Activated CD4-positive, CD25-positive, alpha-beta regulatory T cell (primary cell): ENCODE results near the gene NUB1.
A peak's percentile ranks its signal among the peaks of the same experiment; 100 is the strongest.

ENCODE experiments used
- DNase-seq, 4 experiments: peaks; one replicate each; lab custom pipeline; 2025; lab: John Stamatoyannopoulos, UW

The NUB1 gene

DNA sequence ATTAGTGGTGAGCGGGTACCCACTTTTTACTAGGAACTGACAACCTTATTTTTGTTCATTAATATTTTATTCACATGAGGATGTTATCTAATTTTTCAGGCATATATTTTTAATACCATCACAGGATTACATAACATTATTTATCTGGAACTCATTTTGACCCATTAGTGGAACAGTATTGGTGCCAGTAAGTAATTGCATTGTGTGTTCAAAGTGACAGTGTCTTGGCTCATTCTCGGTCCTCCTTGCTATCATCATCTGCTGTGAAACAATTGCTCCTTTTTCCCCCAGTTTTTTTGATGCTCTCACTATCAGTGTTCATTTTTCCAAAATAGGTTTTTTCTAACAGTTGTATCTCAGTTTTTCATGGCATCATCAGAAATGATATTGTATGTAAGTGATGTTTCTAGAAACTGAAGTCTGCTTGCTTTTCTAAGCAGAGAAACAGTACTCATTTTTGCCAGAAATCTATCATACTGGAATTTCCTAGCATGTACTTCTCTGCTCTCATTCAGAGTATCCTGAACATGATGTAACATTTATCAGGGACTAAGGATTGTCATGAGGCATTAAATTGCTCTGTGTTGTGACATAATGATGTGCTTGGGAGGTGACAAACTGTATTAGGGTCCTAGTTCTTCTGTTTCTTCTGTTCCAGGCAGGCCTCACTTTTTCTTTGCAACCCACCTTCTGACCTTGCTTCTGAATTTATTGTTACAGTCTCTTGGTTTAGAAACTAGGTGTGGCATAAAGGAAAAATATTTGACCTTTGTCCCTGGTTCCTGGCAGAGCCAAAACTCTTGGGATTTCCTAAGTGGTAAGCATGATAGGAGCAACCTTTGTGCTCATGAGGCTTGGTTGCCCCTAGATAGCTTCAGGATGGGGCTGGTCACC lies 4.2 kb downstream of the NUB1 start:
- DNase-seq: no peak

DNA sequence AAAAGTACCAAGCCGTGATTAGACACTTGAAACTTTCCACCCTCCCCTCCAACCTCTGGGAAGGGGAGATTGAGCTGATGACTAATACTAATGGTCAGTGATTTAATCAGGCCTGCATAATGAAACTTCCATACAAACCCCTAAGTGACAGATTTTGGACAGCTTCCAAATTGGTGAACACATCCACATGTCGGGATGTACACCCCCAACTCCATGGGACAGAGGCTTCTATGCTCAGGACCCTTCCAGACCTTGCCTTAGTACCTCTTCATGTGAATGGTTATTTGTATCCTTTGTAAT lies 4.8 kb downstream of the NUB1 start:
- DNase-seq: no peak

DNA sequence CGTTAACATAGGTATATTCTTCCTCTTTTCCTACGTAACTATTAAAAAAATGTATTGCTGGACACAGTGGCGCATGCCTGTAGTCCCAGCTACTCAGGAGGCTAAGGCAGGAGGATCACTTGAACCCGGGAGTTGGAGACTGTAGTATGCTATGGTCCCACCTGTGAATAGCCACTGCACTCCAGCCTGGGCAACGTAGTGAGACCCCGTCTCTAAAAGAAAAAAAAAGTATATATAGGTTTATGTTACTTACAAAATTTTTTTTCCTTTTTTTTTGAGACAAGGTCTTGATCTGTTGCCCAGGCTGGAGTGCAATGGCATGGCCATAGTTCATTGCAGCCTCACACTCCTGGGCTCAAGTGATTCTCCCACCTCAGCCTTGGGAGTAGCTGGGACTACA lies 5.6 kb downstream of the NUB1 start:
- DNase-seq: no peak

DNA sequence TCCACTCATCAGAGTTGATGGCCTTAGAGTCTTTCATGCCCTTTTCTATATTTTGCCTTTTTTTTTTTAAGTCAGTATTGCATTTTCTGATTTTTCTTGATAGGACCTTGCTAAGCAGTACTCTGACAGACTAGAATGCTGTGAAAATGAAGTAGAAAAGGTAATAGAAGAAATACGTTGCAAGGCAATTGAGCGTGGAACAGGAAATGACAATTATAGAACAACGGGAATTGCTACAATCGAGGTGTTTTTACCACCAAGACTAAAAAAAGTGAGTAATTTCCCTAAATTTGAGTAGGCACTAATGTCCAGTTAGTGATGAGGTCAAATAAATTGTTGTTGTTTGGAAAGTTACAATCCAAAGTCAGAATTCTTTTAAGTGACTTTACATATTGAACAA lies 7.4 kb downstream of the NUB1 start:
- no peak for DNase-seq

DNA sequence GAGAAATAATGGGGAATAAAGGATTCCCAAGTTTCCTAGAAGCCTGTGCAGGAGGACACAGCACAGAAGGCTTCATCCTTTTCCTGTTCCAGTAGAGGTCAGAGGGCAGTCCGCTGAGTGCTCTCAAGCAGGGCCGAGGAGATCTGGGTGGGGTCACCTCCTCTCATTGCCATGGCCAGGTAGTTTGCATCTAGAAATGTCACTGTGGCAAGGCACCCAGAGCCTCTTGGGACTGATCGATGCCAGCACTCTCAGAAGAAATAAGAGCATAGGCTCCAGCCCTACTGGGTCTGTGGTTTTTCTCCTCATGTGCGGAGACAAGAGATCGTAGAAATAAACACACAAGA lies 7.9 kb downstream of the NUB1 start:
- DNase-seq: no peak

DNA sequence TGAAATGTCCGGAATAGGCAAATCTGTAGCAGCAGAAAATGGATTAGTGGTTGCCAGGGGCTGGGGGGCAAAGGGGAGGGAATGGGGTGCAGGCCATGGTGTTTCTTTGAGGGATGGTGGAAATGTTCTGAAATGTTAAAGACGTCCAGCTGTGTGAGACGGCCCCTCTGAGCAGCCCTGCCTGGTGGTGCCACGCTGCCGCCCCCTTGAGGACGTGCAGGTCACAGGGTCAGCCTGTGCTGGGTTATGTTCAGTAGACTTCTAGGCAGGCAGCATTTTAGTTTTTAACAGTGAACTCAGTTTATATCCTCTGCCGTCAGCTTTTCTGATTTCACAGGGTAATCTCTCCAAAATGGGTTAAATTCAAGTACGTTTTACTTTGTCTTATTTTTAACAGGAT lies 9.4 kb downstream of the NUB1 start:
- DNase-seq: peak in 2 of 4 experiments; percentile 24 to 33

DNA sequence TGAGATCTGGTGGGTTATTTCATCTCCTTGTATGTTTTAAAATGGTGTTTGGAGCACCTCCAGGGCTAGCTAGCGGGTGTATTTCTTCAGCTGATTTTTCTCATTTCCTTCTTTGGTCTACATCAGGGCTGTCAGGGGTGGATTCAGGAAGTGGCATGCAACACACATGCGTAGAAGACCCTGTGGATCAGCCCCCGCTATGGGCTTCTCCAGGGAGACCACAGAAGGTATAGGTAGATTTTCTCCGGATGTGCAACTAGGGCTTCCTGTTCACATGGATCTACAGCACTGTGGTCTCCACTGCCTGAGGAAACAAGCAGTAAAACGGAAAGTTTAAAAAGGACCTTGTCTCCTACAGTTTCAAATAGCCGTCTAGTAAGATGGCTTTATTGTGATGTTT lies 10.4 kb downstream of the NUB1 start:
- DNase-seq: no peak

DNA sequence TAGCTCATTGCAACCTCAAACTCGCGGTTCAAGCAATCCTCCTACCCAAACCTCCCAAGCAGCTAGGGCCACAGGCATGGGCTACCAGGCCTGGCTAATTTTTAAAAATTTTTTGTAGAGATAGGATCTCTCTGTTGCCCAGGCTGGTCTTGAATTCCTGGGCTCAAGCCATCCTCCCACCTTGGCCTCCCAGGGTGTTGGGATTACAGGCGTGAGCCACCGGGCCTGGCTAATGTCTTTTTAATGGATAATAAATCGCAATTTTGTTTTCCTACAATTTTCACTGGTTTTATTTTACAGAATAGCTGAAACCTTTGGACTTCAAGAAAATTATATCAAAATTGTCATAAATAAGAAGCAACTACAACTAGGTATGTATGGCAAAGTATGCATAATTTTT lies 10.9 kb downstream of the NUB1 start:
- DNase-seq: no peak

DNA sequence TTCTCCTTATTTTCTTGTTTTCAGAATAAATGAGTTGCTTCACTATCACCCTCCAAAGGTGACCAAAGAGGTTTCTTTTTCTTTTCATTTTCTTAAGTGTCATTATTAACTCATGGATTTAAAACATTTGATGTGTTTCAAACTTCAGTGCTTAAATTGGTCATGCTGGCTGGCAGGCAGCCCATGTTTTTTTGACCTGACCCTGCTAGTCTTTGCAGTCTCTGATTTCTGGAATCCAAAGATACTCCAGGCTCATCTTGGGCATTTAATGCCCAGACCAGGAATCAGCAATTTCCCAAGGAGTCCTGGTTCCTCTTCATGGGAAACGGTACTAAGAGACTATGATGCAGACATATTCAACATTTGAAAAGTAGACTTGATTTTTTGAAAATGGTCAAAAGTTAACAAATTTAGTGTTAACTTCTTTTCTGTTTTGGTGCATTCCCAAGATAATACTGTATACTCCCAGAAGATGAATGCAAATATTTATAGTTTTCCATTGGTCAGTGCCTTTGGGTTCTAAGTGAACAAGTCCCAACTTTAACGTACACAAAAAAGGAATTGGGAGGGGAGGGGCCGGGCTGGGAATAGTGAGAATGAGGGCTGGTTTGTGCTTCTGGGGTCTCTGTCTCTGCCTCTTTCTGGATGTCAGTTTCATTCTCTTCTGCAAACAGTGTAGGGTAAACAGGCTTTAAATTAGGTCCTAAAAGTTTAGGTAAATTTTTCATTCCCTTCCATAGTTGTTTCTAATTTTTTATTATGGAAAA lies 19.8 kb downstream of the NUB1 start:
- DNase-seq: no peak

DNA sequence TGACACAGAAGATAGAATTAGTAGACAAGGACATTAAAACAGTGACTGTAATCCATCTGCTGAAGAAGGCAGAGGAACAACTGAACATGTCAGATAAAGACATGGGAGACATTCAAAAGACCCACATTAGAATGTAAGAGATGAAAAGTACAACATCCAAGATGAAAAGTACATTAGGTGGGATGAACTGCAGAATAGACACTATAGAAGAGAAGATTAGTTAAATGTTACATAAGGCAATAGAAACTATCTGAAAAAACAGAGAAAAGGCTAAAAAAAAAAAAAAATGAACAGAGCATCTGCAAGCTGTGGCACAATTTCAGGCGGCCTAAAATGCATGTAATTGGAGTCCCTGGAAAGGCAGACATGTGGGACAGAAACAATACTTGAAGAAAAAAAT lies 21.6 kb downstream of the NUB1 start:
- DNase-seq: no peak

DNA sequence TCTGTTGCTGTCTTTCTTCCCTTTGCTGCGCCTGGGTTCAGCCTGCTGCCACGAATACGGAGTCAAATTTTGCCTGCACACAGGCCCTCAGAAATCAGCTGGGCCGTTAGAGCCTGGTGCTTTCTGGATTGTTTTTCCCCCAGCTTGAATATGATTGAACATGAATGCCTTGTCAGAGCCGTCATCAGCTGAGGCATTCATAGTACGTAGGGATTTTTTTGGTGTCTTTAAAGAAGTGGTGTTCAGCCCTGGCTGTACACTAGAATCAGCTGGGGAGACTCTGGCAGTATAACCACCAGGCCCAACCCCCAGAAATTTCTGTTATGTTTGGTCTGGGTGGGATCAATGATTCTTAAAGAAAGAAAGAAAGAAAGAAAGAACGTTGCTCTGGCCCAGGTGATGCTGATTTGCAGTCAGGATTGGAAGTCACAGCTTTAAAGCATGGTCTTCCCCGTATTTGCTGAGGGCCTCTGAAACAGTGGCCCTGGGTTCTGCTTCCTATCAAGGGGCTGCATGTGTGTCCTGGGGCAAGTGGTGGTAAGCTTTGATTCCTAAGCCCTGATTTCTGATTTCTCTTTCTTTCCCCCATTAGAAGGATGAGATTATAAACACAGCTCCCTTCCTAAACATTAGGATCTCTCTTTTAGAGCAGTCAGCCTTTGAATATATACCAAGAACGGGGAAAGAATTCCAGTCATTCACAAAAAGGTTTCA lies 24.7 kb downstream of the NUB1 start:
- DNase-seq: no peak

DNA sequence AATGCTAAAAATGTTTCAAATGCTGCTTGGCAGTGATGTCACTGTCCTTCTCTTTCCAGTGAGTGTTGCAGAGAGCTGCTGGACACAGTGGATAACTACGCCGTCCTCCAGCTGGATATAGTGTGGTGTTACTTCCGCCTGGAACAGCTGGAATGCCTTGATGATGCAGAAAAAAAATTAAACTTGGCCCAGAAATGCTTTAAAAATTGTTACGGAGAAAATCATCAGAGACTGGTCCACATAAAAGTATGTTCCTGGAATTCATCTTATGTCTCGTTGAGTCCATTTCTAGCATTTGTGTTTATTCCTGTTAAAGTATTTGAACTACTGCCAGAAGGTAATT lies 25.2 kb downstream of the NUB1 start:
- no peak for DNase-seq

DNA sequence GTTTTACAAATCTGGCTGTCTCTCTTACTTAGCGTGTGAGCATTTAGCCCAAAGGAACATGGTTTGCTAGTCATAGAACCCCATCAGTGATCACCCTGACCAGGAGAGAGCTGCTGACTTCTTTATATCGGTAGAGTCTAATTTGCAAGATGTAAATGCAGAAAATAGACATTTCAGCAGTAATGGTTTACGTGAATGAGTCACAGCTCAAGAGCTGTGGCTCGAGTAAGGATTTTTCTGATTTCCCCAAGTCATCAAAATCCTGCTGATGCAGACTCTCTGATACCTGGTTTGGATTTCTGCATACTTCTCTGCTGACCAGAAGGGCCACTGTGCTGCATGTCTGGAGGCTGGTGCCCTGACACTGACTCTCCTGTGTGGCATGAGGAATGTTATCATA lies 25.7 kb downstream of the NUB1 start:
- DNase-seq: no peak

DNA sequence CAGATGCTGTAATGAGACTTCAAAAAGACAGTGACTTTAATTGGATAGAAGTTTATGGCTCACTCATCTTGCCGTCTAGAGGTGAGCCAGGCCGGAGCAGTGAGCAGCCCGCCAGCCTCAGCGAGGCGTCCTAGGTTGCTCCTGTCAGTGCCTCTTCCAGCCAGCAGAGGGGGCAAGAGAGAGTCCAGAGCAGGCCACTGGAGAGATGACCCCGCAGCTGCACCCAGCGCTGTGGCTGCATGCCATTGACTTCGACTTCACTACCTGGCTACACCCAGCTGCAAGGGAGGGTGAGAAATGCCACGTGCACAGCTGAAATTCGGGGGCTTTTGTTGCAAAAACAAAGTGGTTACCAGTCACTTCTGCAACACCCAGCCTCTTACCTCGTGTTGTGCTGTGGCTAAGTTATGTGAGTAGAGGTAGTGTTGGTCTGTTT lies 26.5 kb downstream of the NUB1 start:
- DNase-seq: peak; percentile 32 to 44 (median 37)

DNA sequence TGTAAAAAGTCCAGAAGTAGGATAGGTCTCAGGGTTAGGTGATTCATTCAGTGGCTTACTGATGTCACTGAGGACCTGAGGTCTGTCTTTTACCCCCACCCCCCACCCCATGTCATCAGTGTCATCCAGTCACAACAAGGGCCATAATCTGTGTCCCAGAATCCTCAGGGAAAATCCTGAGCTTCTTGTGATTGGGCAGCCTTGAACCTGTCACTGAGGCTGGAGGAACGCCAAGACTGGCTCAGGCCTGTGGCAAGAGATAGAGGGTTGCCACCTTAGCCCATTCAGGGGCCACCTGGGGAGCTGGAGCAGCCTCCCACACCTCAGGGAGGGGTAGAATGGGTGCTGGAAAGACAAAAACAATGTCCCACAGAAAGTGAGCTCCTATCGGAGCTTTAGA lies 29.7 kb downstream of the NUB1 start:
- DNase-seq: no peak

DNA sequence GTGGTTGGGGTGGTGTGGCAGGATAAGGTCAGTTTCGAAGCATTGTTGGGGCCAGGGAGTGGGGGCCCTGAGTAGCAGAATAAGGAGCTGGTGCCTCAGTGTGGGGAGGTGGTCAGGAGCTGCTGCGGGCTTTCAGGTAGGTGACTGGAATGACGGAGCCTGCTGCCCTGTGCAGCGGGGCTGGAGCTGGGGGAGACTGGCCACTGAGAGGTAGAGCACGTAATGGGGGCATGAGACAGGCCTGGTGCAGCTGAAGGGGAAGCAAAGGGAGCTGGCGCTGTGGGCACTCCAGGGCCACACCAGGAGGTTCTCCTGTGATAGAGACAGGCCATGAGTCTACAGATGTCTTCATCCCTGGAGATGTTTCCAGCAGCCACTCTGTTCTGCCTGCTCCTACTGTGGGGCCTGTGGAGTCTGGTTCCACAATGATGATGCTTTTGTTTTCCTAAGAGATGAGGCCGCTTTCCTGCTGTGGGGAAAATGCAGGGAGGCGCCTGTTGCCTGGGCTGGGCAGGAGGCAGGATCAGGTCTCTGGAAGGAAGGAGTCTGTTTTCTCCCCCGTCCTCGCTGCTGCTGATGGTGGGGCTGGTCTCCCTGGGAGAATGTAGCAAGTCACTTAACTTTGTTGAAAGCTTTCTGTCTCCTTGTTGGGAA lies 31.1 kb downstream of the NUB1 start:
- no peak for DNase-seq

DNA sequence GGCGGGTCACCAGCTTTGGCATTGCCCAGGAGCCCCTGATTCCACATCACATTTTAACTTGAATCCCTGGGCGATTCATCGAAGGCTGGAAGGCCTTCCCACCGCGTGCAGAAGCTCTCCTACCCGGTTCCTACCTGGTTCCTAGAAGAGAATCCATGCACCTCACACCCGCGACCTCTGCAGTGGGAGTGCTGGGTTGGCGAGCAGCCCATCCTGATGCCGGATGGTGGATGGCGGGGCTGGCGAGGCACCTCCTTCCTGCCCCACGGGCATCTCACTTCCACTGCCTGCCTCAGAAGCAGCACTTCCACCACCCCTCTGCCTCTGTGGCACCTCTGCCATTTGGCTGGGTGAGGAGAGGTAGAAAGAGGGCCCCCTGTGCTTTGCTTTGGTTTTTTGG lies 32.0 kb downstream of the NUB1 start:
- no peak for DNase-seq

DNA sequence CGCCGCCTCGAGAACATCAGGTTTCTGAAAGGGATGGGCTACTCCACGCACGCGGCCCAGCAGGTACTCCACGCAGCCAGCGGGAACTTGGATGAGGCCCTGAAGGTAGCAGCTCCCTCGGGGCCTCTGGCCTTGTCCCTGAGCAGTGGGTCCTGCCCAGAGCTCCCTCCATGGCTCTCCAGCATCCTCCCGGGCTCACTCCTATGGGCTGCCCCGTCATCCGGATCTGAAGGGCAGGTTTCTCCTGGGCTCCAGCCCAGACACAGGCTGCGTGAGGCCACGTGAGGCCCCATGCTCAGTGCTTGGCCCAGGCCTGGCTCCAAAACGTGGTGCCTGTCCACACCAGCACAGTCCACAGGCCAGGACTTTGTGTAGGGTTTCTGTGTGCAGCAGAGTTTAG lies 32.5 kb downstream of the NUB1 start:
- no peak for DNase-seq

DNA sequence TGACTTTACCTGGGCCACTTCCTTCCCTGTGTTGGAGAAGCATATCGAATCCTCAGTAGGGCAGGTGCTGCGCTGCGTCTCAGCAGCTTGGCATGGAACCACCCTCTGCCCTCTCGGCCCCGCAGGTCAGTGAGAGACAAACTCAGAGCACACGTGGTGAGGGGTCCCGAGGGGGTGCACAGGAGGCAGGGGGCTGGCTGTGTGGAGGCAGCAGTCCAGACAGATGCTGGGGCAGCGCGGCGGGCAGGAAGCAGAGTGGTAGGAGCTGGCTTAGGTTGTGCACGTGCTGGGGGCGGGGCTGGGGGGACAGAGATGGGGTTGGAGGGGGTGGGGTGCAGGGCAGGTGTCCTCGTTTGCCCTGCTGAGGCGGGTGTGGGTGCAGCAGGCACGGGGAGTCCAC lies 33.1 kb downstream of the NUB1 start:
- no peak for DNase-seq

DNA sequence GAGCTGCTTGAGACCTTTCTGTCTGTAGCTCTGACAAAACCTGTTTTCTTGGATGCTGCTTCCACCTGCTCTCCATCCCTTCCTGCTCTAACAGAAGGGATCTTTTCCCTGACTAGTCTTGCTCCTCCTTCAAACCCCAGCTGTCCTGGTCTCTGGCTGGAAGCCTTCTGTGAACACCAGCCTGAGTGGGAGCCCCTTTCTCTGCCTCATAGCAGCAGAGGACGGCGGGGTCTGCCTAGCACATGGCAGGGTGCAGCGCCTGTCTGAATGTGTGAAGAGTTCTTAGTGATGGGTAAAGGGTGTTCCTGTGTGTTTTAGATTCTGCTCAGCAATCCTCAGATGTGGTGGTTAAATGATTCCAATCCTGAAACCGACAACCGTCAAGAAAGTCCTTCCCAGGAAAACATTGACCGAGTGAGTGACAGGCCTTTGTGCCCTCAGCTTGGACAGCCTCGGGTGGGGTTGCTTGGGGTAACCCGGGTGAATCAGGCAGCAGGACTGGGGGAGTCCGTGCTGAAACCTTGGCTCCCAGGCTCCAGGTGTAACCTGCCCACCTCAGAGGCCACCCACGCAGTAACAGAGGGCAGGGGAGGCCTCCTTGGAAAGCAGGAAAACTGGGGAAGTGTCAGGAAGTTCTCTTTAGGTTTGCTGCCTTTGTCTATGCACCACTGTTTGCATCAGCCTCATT lies 34.1 kb downstream of the NUB1 start:
- DNase-seq: no peak

DNA sequence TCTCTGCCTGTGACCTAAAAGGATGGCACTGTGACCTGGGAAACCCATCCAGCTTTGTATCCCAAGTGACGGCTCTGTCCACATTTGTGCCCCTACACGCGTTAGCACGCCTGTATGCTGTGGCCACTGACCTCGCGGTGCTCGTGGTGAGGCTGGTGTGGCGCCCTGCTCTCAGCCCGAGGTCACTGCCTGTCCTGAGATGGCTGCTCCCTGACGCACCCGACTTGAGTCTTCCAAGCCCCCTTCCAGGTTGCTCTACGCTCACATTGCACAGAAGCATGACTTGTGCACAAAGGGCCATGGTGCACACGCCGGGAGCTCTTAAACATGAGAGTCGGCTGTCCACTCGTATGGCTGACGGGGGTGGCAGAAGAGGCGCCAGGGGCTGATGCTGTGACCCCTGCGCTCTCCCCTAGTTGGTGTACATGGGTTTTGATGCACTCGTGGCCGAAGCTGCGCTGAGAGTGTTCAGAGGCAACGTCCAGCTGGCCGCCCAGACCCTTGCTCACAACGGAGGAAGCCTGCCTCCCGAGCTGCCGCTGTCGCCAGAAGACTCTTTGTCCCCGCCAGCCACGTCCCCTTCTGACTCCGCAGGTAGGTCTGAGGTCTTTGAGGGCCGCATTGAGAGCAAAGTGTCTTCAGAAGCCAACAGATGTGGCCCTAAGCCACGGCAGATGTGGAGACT lies 34.7 kb downstream of the NUB1 start:
- DNase-seq: no peak
